ENCODE measurements around the gene OTOF.
A peak's percentile ranks its signal among the peaks of the same experiment; 100 is the strongest.

The OTOF gene

GRCh38 chr2:26449278-26450030 is 28.5 kb downstream of the OTOF start:
- DNase-seq = no peak

GRCh38 chr2:26448651-26449050 is 29.3 kb downstream of the OTOF start:
- no peak for DNase-seq

GRCh38 chr2:26444236-26444635 is 33.7 kb downstream of the OTOF start:
- DNase-seq = no peak

GRCh38 chr2:26442707-26443106 is 35.2 kb downstream of the OTOF start:
- no peak for DNase-seq

GRCh38 chr2:26442301-26442700 is 35.6 kb downstream of the OTOF start:
- DNase-seq = no peak

GRCh38 chr2:26438926-26439325 is 39.0 kb downstream of the OTOF start:
- DNase-seq = no peak

GRCh38 chr2:26438526-26438925 is 39.4 kb downstream of the OTOF start:
- DNase-seq = no peak

GRCh38 chr2:26435106-26435505 is 42.8 kb downstream of the OTOF start:
- DNase-seq = no peak

- DNase-seq = no peak
Observed at GRCh38 chr2:26432859-26433258, 45.1 kb downstream of the OTOF start.

- no peak for DNase-seq
Observed at GRCh38 chr2:26432363-26432762, 45.6 kb downstream of the OTOF start.

- no peak for DNase-seq
Observed at GRCh38 chr2:26430826-26431225, 47.1 kb downstream of the OTOF start.

- DNase-seq = peak; percentile 69
Observed at GRCh38 chr2:26429779-26430578, 47.9 kb downstream of the OTOF start.

GRCh38 chr2:26428846-26429245 is 49.1 kb downstream of the OTOF start:
- DNase-seq = no peak

- DNase-seq = no peak
Observed at GRCh38 chr2:26424221-26424620, 53.7 kb downstream of the OTOF start.

- DNase-seq = no peak
Observed at GRCh38 chr2:26423750-26424149, 54.2 kb downstream of the OTOF start.

- DNase-seq = no peak
Observed at GRCh38 chr2:26422947-26423629, 54.8 kb downstream of the OTOF start.

- DNase-seq = no peak
Observed at GRCh38 chr2:26421961-26422360, 56.0 kb downstream of the OTOF start.

GRCh38 chr2:26414311-26414710 is 63.6 kb downstream of the OTOF start:
- no peak for DNase-seq

- DNase-seq = no peak
Observed at GRCh38 chr2:26412091-26412673, 65.7 kb downstream of the OTOF start.

GRCh38 chr2:26411419-26411818 is 66.5 kb downstream of the OTOF start:
- no peak for DNase-seq

GRCh38 chr2:26410764-26411243 is 67.1 kb downstream of the OTOF start:
- no peak for DNase-seq

- no peak for DNase-seq
Observed at GRCh38 chr2:26409785-26410184, 68.1 kb downstream of the OTOF start.

- no peak for DNase-seq
Observed at GRCh38 chr2:26407526-26407925, 70.4 kb downstream of the OTOF start.

Data from NCI-H1092 (cell line).